NCI-H2171 treated with DMSO at 0.1 percent for 48 hours (cell line): Measurements from ENCODE around the gene NEDD8.

Experiments
- DNase-seq: peaks from one replicate; lab custom pipeline; 2025; lab: John Stamatoyannopoulos, UW

The NEDD8 gene

GRCh38 chr14:24263848-24264247, 31.7 kb upstream of the NEDD8 start:
- DNase-seq: no peak

GRCh38 chr14:24262821-24263733, 30.9 kb upstream of the NEDD8 start, which contains the start of gene TGM1:
Gene TGM1, minus strand, starts transcription at chr14:24263177. Its CDS starts 825 bp downstream, at chr14:24262352.
- no peak for DNase-seq

- DNase-seq: no peak
Measured at GRCh38 chr14:24261969-24262327, 29.8 kb upstream of the NEDD8 start.

GRCh38 chr14:24261256-24261968, 29.2 kb upstream of the NEDD8 start:
- no peak for DNase-seq

GRCh38 chr14:24260780-24261157, 28.6 kb upstream of the NEDD8 start:
- no peak for DNase-seq

- no peak for DNase-seq
Measured at GRCh38 chr14:24260026-24260779, 28.0 kb upstream of the NEDD8 start.

GRCh38 chr14:24259282-24260025, 27.3 kb upstream of the NEDD8 start:
- no peak for DNase-seq

- no peak for DNase-seq
Measured at GRCh38 chr14:24258548-24259265, 26.5 kb upstream of the NEDD8 start.

GRCh38 chr14:24258119-24258518, 26.0 kb upstream of the NEDD8 start:
- DNase-seq: no peak

- no peak for DNase-seq
Measured at GRCh38 chr14:24256960-24257359, 24.8 kb upstream of the NEDD8 start.

GRCh38 chr14:24255931-24256711, 24.0 kb upstream of the NEDD8 start:
- DNase-seq: no peak

GRCh38 chr14:24255438-24255837, 23.3 kb upstream of the NEDD8 start:
- DNase-seq: no peak

- DNase-seq: no peak
Measured at GRCh38 chr14:24254630-24255392, 22.6 kb upstream of the NEDD8 start.

- DNase-seq: no peak
Measured at GRCh38 chr14:24253936-24254335, 21.8 kb upstream of the NEDD8 start.

- DNase-seq: no peak
Measured at GRCh38 chr14:24252289-24253124, 20.3 kb upstream of the NEDD8 start.

GRCh38 chr14:24251880-24252288, 19.7 kb upstream of the NEDD8 start:
- no peak for DNase-seq

- no peak for DNase-seq
Measured at GRCh38 chr14:24250354-24250753, 18.2 kb upstream of the NEDD8 start.

GRCh38 chr14:24249230-24250021, 17.3 kb upstream of the NEDD8 start:
- DNase-seq: no peak
